Measurements from ENCODE around the gene DUSP9.

DUSP9 gene

DNA sequence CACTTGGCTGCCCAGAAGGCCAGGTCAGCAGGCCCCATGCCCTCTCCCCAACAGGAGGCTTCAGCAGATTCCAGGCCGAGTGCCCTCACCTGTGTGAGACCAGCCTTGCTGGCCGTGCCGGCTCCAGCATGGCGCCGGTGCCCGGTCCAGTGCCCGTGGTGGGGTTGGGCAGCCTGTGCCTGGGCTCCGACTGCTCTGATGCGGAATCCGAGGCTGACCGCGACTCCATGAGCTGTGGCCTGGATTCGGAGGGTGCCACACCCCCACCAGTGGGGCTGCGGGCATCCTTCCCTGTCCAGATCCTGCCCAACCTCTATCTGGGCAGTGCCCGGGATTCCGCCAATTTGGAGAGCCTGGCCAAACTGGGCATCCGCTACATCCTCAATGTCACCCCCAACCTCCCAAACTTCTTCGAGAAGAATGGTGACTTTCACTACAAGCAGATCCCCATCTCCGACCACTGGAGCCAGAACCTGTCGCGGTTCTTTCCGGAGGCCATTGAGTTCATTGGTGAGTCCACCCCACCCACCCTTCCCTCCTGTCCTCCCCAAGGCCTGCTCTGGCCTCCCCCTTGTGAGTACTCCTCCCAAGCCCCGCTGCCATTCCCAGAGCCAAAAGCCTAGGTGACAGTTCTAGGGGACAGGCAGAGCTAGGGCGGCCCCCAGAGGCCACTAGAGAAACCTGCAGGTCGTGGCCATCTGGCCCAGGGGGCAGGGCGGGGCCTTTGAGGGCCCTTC, 2.3 kb downstream of the DUSP9 start:
- no peak for DNase-seq

DNA sequence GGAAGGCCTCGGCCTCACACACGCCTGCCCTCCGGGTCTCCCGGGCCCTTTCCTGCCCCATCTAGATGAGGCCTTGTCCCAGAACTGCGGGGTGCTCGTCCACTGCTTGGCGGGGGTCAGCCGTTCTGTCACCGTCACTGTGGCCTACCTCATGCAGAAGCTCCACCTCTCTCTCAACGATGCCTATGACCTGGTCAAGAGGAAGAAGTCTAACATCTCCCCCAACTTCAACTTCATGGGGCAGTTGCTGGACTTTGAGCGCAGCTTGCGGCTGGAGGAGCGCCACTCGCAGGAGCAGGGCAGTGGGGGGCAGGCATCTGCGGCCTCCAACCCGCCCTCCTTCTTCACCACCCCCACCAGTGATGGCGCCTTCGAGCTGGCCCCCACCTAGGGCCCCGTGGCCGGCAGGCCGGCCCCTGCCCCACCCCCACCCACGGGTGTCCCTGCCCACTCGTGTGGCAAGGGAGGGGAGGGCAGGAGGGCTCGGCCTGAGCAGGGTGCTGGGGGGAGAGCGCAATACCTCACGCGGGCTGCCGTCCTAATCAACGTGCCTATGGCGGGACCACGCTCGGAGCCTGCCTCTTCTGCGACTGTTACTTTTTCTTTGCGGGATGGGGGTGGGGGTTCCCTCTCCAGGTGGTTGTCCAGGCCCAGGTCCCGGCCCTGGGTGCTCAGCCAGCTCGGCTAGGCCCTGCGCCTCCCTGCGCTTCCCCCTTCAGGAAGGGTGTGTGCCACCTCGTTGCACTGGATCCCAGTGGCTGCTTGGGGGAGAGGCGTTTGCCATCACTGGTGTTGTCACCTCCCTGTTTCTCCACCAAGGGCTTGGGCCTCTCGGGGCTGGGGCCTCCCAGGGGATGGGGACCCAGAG, 3.1 kb downstream of the DUSP9 start:
- no peak for DNase-seq

GRCh38 chrX:153650959-153651358, 4.0 kb downstream of the DUSP9 start:
- DNase-seq: no peak

GRCh38 chrX:153651540-153652079, 4.6 kb downstream of the DUSP9 start:
- DNase-seq: no peak

DNA sequence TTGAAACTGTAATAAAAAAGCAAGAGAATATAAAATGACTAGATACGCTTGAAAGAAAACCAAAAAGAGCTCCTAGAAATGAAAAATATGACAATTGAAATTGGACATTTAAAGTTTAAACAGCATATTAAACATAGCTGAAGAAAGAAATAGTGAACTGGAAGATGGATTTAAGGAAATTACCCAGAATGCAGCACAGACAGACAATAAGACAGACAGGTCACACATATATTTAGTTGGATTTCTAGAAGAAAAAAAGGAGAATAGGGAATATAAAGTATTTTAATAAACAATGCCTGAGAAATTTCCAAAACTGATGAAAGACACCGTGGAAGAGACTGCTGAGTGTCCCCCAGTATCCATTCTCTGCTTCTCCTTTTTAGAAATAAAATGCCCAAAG, 6.6 kb downstream of the DUSP9 start:
- DNase-seq: no peak

DNA sequence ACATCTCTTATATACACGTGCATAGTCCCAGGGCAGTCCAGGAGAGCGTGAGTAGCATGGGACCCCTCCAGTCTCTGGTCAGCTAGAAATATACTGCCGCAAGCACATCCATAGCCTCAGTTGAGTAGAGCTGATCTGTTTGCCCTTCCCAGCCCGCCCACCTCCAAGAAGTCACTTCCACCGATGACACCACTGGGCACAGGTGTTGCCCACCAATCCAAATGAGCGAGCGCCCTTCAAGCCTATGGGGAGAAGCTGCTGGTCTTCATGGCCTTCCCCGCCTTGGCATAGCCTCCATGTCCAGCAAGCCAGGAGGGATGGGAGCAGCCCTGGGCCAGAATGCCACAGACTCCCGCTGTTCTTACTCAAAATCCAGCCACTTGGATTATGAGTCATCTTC, 10.2 kb downstream of the DUSP9 start:
- DNase-seq: no peak

DNA sequence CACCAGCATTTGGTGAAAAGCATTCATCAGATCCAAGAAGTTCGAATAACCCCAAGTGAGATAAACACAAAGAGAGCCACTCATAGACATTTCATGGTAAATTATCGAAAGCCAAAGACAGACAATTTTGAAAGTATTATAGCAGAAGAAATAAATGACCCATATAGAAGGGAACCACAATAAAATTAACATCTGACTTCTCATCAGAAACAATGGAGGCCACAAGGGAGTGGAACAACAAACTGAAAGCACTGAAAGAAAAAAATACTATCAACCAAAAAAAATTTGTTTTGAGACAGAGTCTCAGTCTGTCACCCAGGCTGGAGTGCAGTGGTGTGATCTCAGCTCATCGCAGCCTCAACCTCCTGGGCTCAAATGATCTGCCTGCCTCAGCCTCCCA, 12.3 kb downstream of the DUSP9 start:
- DNase-seq: no peak

GRCh38 chrX:153662266-153662665, 15.3 kb downstream of the DUSP9 start:
- no peak for DNase-seq

DNA sequence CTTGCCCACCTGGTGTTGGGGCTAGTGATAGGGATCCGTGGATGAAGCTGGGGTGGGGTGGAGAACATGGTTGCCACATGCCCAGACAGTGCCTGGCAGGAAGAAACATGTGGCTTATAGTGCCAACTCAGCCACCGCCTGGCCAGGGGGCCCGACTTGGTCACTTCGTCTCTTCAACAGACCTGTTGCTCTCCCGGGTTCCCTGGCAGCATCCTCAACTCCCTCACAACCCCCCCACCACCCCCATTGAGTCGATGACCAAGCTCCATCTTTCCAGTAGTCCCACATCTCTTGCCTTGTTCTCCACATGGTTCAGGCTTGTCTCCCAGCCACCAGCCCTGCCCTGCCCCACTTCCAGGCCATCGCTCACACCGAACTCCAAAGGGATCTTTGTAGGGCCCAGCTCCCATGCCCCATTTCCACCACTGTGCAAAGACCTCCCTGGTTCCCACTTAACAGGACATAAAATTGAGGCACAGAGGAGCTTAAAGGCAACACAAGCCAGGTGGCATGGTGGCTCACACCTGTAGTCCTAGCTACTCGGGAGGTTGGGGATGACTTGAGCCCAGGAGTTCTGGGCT, 18.8 kb downstream of the DUSP9 start:
- DNase-seq: no peak

DNA sequence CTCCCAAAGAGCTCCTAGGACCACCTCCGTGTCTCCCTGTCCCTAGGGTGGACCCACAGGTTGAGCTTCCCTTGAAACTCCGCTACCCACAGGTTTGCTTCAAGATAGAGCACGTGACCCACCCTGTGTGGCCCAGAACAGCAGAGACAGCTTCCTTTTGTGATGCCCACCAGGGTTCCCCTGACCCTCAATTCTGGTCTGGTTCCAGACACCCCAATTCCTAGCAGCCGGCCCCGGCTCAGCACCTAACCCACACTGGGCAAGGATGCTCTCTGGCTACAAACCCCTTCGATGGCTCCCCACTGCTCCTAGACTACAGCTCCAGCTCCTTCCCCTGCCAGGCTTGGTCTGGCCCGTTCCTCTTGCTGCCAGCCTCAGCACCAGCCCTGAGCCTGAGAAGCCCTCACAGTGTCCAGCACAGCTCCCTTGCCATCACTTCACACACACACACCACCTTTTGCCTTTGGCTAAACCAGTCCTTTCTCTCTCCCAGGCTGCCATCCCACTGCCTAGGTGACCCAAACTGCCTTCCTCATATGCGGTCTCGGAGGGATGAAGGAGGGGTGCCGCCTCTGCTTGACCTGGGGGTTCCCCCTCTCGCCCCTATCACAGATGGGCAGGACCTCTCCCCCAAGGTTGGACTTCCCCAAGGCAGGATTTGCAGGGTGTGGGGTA, 20.4 kb downstream of the DUSP9 start:
- no peak for DNase-seq

DNA sequence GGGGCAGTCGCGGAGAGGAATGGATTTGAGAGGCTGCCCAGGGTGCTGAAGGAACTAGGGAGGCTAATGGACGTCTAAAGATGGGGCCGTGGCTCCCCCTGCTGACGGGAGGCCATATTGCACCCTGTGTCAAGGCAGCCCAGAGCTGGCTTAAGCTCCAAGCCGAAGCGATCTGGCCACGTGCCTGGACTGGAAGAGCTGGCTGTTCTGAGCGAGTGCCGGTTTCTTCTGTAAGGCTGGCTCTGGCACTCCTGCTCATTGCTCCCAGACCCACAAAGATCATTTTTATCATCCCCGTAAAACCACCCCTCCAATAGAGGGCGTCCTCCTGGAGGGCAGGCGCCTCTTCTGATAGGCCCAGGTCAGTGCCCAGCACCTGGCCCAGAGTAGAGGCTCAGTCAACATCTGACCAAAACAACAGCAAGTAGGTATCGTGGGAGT, 21.0 kb downstream of the DUSP9 start:
- no peak for DNase-seq

DNA sequence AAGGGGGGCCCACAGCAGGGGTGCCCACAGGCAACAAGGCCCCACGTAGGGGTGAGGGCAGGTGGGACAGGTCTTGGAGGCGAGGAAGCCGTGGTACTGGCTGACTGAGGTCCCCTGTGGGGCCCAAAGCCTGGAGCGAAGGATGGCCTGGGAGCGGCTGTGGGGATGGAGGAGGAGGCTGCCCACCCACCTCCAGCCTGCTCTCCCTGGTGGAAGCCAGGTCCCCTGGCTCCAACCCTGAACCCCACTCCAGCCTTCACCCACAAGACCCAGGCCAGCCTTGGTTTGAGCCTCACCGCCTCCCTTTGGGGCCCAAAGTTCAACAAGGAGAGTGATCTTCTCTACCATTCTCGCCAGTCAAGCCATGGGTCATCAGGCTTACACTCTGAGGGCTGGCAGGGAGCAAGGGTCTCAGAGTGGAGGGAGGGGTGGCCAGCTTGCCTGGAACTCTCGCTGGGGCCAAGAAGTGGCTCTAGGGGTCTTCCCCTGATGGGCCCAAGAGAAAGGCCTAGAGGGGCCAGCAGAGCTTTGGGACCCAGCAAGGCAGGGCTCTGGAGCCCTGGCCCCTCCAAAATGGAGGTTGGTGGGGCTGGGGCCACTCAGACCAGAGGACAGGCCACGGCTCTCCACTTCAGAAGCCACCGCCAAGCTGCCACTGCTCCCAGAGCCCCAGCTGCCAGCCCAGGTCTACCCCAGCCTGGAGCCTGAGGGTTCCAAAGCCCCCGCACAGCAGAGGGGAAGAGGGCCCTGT, 21.6 kb downstream of the DUSP9 start:
- no peak for DNase-seq

GRCh38 chrX:153669174-153669890, 22.3 kb downstream of the DUSP9 start:
- no peak for DNase-seq

DNA sequence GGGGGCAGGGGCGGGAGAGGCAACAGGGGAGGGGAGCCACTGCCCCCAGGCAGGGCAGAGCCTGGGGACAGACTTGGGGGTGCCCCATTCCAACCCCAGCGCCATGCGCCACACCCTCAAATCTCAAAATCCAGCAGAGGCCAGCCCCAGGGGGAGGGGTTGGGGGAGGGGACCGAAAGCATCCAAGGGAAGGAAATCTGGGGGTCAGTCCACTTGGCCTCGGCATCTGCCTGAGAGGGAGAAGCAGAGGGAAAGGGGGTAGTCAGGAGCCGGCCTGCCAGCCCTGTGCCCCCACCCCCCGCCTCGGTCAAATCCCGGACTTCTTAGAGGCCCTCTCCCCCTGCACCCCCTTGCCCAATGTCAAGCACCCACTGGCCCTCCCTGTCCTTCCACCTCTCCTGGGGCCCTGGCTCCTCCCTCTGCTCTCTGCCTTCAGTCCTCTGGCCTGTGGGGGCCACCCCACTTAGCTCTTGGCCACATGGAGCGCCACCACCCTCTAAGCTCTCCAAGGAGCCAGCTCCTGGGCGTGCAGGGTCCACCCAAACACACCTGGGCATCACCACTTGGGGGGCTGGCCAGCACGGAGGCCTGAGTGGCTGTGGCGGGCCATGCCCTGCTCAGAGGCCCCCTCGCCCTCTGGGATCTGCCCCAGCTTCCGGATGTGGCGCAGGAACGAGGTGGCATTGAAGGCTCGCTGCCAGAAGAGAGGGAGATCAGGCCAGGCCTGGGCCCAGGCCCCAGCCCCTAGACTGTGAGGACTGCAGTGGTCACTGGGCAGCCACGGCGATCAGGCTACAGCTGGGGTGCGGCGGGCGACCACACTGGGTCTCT, 23.1 kb downstream of the DUSP9 start:
- no peak for DNase-seq

GRCh38 chrX:153670748-153671588, 24.0 kb downstream of the DUSP9 start:
- DNase-seq: no peak

DNA sequence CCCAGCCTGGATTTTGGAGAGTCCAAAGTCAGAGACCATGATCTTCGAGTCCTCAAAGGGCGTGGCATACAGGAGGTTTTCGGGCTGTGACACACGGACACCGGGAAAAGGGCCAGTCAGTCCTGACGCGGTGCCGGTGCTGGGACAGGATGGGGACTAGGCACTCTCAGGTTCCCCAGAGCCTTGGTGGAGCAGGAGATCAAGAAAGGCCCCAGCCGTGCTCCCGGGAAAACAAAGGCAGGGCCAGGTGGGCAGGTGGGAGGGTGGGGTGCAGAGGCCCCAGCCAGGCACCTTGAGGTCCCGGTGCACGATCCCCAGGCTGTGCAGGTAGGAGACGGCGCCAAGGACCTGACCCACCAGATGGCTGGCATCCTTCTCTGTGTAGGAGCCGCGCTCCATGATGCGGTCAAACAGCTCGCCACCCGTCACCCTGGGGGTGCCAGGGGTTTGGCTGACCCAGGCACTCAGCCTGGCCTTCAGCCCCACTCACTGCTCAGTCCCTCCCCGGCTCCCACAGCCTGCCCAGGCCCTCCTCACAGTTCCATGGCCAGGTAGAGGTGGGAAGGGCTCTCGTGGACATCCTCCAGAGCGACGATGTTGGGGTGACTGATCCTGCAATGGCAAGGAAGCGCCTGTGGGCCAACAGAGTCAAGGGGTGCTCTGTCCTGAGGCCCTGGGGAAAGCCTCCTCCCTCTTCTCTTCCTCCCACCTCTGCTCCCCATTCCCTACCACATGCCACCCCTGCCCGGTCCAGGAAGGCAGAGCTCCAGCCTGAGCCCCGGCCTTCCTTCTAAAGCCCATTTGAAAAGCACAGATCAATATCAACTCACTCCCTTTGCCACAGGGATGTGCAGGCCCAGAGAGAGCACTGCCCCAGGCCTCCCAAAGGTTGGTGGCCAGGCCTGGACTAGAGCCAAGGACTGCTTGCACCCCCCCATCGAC, 24.9 kb downstream of the DUSP9 start:
- DNase-seq: no peak

DNA sequence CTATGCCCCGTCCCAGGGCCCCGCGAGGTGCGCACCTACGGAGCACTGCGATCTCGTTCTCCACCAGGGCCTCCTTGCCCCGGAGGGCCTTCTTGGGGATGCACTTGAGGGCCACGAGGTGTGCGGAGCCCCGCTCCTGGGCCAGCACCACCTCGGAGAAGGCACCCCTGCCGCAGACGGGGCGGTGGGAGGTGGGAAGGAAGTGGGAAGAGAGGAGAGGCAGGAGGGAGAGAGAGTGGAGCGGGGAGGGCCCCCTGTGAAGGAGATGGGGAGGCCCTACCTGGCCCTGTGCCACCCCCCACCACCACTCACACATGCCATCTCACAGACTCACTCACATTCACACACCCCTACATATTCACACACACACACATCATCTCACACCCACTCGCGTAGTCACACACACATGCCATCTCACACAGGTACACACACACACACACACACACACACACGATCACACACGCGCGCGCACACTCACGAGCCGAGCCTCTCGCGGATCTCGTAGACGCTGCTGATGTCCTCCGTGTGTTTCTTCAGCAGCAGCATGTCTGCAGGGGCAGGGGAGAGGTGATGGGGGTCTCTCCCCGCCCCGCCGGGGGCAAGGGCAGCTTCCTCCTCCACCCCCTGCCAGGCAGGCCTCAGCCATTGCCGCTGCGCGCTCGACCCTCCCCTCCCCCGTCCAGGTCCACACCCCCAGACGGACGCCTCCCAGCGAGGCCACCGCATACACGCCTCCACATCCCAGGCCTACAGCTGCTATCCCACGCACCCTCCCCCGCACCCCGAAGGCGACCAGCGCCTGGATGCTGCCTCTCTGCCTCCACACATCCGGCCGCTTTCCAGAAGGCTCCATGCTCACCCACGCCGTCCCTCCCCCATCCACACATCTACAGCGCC, 25.8 kb downstream of the DUSP9 start:
- DNase-seq: no peak
